ENCODE data around the gene SPATA46.

DNA sequence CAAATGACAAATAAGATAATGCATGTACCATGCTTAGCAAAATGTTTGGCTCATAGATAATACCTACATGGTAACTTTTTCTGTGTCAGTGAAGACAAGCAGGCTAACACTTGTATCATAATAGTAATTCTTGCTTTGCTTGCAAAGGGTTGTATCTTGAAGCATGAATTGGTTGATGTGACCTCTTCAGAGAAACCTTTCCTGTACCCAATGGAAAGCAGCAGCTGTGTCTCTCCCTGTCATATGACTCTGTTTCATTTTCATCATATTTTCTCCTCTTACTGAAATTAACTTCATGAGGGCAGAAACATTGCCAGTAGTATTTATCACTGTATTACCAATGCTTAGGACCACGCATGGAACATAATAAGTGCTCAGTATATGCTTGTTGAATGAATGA, 30.9 kb upstream of the SPATA46 start:
- TF ChIP-seq, protein P1, sequence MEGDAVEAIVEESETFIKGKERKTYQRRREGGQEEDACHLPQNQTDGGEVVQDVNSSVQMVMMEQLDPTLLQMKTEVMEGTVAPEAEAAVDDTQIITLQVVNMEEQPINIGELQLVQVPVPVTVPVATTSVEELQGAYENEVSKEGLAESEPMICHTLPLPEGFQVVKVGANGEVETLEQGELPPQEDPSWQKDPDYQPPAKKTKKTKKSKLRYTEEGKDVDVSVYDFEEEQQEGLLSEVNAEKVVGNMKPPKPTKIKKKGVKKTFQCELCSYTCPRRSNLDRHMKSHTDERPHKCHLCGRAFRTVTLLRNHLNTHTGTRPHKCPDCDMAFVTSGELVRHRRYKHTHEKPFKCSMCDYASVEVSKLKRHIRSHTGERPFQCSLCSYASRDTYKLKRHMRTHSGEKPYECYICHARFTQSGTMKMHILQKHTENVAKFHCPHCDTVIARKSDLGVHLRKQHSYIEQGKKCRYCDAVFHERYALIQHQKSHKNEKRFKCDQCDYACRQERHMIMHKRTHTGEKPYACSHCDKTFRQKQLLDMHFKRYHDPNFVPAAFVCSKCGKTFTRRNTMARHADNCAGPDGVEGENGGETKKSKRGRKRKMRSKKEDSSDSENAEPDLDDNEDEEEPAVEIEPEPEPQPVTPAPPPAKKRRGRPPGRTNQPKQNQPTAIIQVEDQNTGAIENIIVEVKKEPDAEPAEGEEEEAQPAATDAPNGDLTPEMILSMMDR (IDR thresholded peaks at IDR 0.05), result no peak
- TF ChIP-seq POLR2AphosphoS5 (IDR thresholded peaks at IDR 0.05) (no peak), POLR2A (IDR thresholded peaks at IDR 0.05) (no peak)

All from prostate gland (tissue), 2 donors.